SU-DHL-6 (cell line): ENCODE measurements around the gene CNN3.

Experiments
- H2AFZ ChIP-seq: fragments of 200-600 bp; sonication (generic); 2 replicates; pipeline ENCODE4 v1.6.1; 2014; ENCODE audit warnings: low read depth, mild to moderate bottlenecking, moderate library complexity, mixed read lengths, antibody characterized with exemption, low read length; ENCODE audit not compliant: severe bottlenecking
- H3F3A ChIP-seq: fragments of 200-600 bp; shearing (Covaris generic); 2 replicates; pipeline ENCODE4 v1.6.0; 2016; ENCODE audit warnings: antibody characterized with exemption, mild to moderate bottlenecking; ENCODE audit not compliant: insufficient read depth
- H3K27ac ChIP-seq: fragments of 200-600 bp; sonication (generic); 2 replicates; pipeline ENCODE4 v1.5.1; 2016; ENCODE audit warnings: low read depth, mild to moderate bottlenecking, low read length, moderate library complexity, mixed read lengths
- H3K27me3 ChIP-seq: fragments of 200-600 bp; sonication (generic), shearing (Covaris generic); 2 replicates; pipeline ENCODE4 v1.6.0; 2014; ENCODE audit warnings: mild to moderate bottlenecking, low read length
- H3K36me3 ChIP-seq: fragments of 200-600 bp; sonication (generic); 2 replicates; pipeline ENCODE4 v1.6.1; 2014; ENCODE audit warnings: mild to moderate bottlenecking, low read length, mixed read lengths
- H3K4me2 ChIP-seq: fragments of 300-600, 200-600 bp; shearing (Covaris generic), sonication (generic); 2 replicates; pipeline ENCODE4 v1.6.0; 2014; ENCODE audit warnings: low read length, low read depth, mild to moderate bottlenecking; ENCODE audit not compliant: poor library complexity, severe bottlenecking
- H3K4me3 ChIP-seq: fragments of 200-600 bp; sonication (generic); 2 replicates; pipeline ENCODE4 v1.5.1; 2014; ENCODE audit warnings: antibody characterized with exemption, low read length, mild to moderate bottlenecking, mixed read lengths; ENCODE audit not compliant: insufficient read depth, poor library complexity, severe bottlenecking
- H3K79me2 ChIP-seq: fragments of 200-600 bp; sonication (generic); 2 replicates; pipeline ENCODE4 v1.6.1; 2014; ENCODE audit warnings: mild to moderate bottlenecking, low read length, moderate library complexity; ENCODE audit not compliant: insufficient read depth
- H3K9ac ChIP-seq: fragments of 200-600 bp; sonication (generic); 2 replicates; pipeline ENCODE4 v1.7.0; 2014; ENCODE audit warnings: mild to moderate bottlenecking, low read length
- H3K9me2 ChIP-seq: fragments of 200-600 bp; sonication (generic); replicated peaks from 2 replicates; pipeline ENCODE4 v1.6.1; 2014; ENCODE audit warnings: low read length; ENCODE audit not compliant: insufficient read depth
- H3K9me3 ChIP-seq: fragments of 200-600 bp; sonication (generic); 2 replicates; pipeline ENCODE4 v1.6.1; 2014; ENCODE audit warnings: low read length, mixed read lengths; ENCODE audit not compliant: insufficient read depth
- H4K20me1 ChIP-seq: fragments of 200-600 bp; sonication (generic); 2 replicates; pipeline ENCODE4 v1.6.1; 2014; ENCODE audit warnings: low read depth, mild to moderate bottlenecking, antibody characterized with exemption, low read length, moderate library complexity, mixed read lengths
- EZH2phosphoT487 ChIP-seq: fragments of 200-600 bp; sonication (generic), shearing (Covaris generic); conservative IDR thresholded peaks from 2 replicates; pipeline ENCODE4 v1.6.1; 2018; ENCODE audit warnings: mild to moderate bottlenecking, antibody characterized with exemption, low read length, moderate library complexity, mixed read lengths
- TF ChIP-seq, protein P1 (sequence below): fragments of 200-600 bp; sonication (generic); IDR thresholded peaks from one replicate; pipeline ENCODE4 v1.5.1; 2017; ENCODE audit warnings: antibody characterized with exemption, mild to moderate bottlenecking, low read length, moderate library complexity; ENCODE audit not compliant: insufficient read depth, poor library complexity, severe bottlenecking

CNN3 gene

DNA sequence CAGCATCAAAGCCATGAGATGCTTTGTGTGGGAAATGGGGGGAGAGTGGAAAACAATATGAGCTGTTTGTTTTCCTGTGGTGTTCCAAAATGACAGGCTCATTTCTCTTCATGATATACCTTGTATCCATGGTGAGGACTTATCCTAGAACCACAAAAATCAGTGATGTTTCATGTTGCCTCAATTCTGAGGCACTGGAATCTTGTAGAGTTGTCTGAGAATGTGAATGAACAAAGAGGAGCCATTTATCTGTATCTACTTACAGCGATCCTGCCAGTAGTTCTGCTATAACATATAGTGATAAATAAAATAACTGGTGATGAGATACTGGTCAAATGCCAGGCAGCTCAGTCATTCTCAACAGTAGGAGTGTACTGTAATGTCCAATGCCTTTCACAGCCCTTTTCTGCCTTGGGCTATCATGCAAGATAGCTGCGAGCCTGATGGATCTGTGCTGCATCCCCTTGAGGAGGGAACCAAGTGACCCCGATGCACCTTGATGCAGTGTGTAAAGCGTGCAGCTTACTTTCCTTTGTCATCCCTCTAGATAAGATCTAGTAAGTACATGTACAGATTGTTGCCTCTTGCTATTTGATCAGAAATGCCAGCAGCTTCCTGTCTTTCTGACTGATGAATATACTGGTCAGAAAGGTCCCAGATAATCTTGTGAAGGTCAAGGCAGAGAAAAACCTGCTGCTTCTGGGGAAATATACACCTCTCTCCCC is 54.0 kb downstream of the CNN3 start:
- no peaks in the 10 kb centered on the region for H3F3A ChIP-seq
- H3K9me2 ChIP-seq: no peaks in the 10 kb centered on the region
- no peak overlapping the region for H3K9ac ChIP-seq
- H4K20me1 ChIP-seq: no peaks in the 10 kb centered on the region
- H3K27ac ChIP-seq: no peak overlapping the region
- H3K9me3 ChIP-seq: no peaks in the 10 kb centered on the region
- H2AFZ ChIP-seq: no peak overlapping the region
- no peaks in the 10 kb centered on the region for H3K27me3 ChIP-seq
- no peak overlapping the region for H3K4me2 ChIP-seq
- H3K79me2 ChIP-seq: no peaks in the 10 kb centered on the region
- no peak overlapping the region for H3K4me3 ChIP-seq
- TF ChIP-seq EZH2phosphoT487: no peak
- TF ChIP-seq, protein P1, sequence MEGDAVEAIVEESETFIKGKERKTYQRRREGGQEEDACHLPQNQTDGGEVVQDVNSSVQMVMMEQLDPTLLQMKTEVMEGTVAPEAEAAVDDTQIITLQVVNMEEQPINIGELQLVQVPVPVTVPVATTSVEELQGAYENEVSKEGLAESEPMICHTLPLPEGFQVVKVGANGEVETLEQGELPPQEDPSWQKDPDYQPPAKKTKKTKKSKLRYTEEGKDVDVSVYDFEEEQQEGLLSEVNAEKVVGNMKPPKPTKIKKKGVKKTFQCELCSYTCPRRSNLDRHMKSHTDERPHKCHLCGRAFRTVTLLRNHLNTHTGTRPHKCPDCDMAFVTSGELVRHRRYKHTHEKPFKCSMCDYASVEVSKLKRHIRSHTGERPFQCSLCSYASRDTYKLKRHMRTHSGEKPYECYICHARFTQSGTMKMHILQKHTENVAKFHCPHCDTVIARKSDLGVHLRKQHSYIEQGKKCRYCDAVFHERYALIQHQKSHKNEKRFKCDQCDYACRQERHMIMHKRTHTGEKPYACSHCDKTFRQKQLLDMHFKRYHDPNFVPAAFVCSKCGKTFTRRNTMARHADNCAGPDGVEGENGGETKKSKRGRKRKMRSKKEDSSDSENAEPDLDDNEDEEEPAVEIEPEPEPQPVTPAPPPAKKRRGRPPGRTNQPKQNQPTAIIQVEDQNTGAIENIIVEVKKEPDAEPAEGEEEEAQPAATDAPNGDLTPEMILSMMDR: no peak
- H3K36me3 ChIP-seq: no peaks in the 10 kb centered on the region

DNA sequence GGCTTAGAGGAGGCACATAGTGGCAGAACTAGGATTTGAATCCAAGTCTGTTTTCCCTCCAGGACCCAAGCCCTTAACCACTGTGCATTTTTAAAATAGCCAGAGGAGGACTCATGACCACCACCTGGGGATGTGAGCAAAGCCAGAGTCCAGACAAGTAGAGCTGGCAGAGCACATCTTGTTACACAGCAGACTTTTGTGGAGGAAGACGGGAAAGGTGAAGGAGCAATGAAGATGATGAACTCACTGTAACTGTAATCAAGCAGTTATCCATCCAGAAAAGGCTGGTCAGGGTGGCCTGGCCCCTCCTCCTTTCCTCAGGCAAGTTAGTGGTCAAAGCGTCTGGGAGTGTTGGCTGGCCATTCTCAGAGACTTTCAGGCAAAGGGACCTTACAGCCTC is 55.9 kb downstream of the CNN3 start:
- Histone ChIP-seq H3K27me3 (no peaks in the 10 kb centered on the region), H3K9me3 (no peaks in the 10 kb centered on the region), H4K20me1 (no peaks in the 10 kb centered on the region), H3K9ac (no peak overlapping the region), H3K79me2 (no peaks in the 10 kb centered on the region), H3K36me3 (no peaks in the 10 kb centered on the region), H3K4me2 (no peak overlapping the region), H3K27ac (no peak overlapping the region), H3K9me2 (no peaks in the 10 kb centered on the region), H2AFZ (no peak overlapping the region), H3K4me3 (no peak overlapping the region), H3F3A (no peaks in the 10 kb centered on the region)
- no peak for TF ChIP-seq EZH2phosphoT487
- TF ChIP-seq, protein P1: no peak

DNA sequence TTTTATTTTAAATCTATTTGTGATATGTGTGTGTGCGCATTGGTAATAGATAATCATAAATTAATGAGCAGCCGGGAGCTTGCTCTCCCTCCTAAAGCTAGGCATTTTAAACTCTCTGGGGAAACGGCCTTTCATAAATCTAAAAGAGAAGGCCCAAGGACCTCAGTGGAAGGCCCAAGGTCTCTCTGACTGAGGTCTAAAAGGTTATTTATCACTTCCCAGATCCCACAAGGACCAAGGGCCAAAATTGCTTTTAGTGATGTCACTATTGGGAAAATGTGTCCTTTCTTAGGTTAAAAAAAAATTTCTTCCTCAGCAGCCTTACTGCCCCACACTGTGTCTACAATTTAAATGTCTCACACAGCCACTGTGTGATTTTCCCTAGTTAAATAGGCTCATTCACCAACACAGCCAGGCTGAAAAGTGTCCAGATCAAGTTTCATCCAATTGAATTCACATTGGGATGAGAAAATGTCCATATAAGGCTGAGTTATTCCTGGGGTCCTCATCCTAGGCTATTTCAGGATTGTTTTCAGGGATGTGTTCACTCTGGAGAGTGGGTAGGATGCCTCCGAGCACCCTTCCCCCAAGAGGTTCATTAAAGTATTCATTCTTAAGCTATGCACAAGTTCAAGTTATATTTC is 60.6 kb downstream of the CNN3 start:
- no peaks in the 10 kb centered on the region for H3K27me3 ChIP-seq
- H3K27ac ChIP-seq: no peak overlapping the region
- H3K9ac ChIP-seq: no peak overlapping the region
- H2AFZ ChIP-seq: no peak overlapping the region
- no peaks in the 10 kb centered on the region for H3K79me2 ChIP-seq
- no peaks in the 10 kb centered on the region for H3F3A ChIP-seq
- no peak overlapping the region for H3K4me3 ChIP-seq
- no peaks in the 10 kb centered on the region for H3K9me2 ChIP-seq
- H3K36me3 ChIP-seq: no peaks in the 10 kb centered on the region
- TF ChIP-seq, protein P1: no peak
- no peak for TF ChIP-seq EZH2phosphoT487
- H4K20me1 ChIP-seq: no peaks in the 10 kb centered on the region
- H3K9me3 ChIP-seq: no peaks in the 10 kb centered on the region
- no peak overlapping the region for H3K4me2 ChIP-seq
